Suppressor macrophage (primary cell): ENCODE measurements around the gene EIF1.
"Not testable (repeated sequence)": the region's sequence is repeated elsewhere in the genome, so short reads cannot be mapped to it uniquely, and the experiment has no call there.

Experiments used
- DNase-seq, 4 experiments: peaks; one replicate each; pipeline ENCODE4 v3.0.0-alpha.2; 2020 to 2022

Gene EIF1

GRCh38 chr17:41655611-41656111 lies 33.0 kb upstream of the EIF1 start:
- no peak for DNase-seq

- no peak for DNase-seq
These were observed 32.2 kb upstream of the EIF1 start for GRCh38 chr17:41656249-41657023.

- DNase-seq, result no peak
These were observed 31.4 kb upstream of the EIF1 start for GRCh38 chr17:41657176-41657754.

- no peak for DNase-seq
These were observed 30.7 kb upstream of the EIF1 start for GRCh38 chr17:41657936-41658335.

- DNase-seq, result no peak
These were observed 29.8 kb upstream of the EIF1 start for GRCh38 chr17:41658846-41659245.

GRCh38 chr17:41659427-41660212 lies 29.1 kb upstream of the EIF1 start:
- DNase-seq, result no peak

GRCh38 chr17:41660221-41660711 lies 28.4 kb upstream of the EIF1 start:
- DNase-seq, result no peak

GRCh38 chr17:41663451-41664171 lies 25.1 kb upstream of the EIF1 start:
- DNase-seq, result no peak

- DNase-seq, result no peak
These were observed 24.6 kb upstream of the EIF1 start for GRCh38 chr17:41664172-41664457.

GRCh38 chr17:41664587-41665565 lies 23.8 kb upstream of the EIF1 start:
- DNase-seq, result no peak

GRCh38 chr17:41665566-41666236 lies 23.0 kb upstream of the EIF1 start:
- DNase-seq, result peak; percentile 86 to 95 (median 94)

GRCh38 chr17:41666237-41666641 lies 22.4 kb upstream of the EIF1 start:
- DNase-seq, result peak in 3 of 4 experiments; percentile 41 to 61 (median 51)

GRCh38 chr17:41666708-41667279 lies 21.9 kb upstream of the EIF1 start:
- peak; percentile 75 to 87 (median 83) for DNase-seq

- peak in 3 of 4 experiments; percentile 61 to 65 (median 62) for DNase-seq
These were observed 21.2 kb upstream of the EIF1 start for GRCh38 chr17:41667280-41668041.

- DNase-seq, result no peak
These were observed 16.5 kb upstream of the EIF1 start for GRCh38 chr17:41672153-41672552.

GRCh38 chr17:41675157-41676057 lies 13.3 kb upstream of the EIF1 start:
- not testable (repeated sequence) for DNase-seq

- no peak for DNase-seq
These were observed 12.6 kb upstream of the EIF1 start for GRCh38 chr17:41676058-41676419.

- DNase-seq, result peak in 2 of 4 experiments; percentile 41 to 46
These were observed 10.2 kb upstream of the EIF1 start for GRCh38 chr17:41678411-41678906.
